ENCODE results near the gene NRXN2.

Gene NRXN2

GRCh38 chr11:64742889-64743590 is 20.0 kb upstream of the NRXN2 start:
- no peak for DNase-seq

- DNase-seq: no peak
These were observed 19.3 kb upstream of the NRXN2 start for GRCh38 chr11:64742087-64742888.

GRCh38 chr11:64741375-64742086 is 18.5 kb upstream of the NRXN2 start:
- no peak for DNase-seq

GRCh38 chr11:64739871-64740270 is 16.9 kb upstream of the NRXN2 start:
- no peak for DNase-seq

GRCh38 chr11:64736654-64737053 is 13.7 kb upstream of the NRXN2 start:
- no peak for DNase-seq

- no peak for DNase-seq
These were observed 12.8 kb upstream of the NRXN2 start for GRCh38 chr11:64735725-64736259.

GRCh38 chr11:64734811-64735724 is 12.1 kb upstream of the NRXN2 start:
- DNase-seq: no peak

GRCh38 chr11:64731601-64732000 is 8.6 kb upstream of the NRXN2 start:
- no peak for DNase-seq

GRCh38 chr11:64729851-64730382 is 6.9 kb upstream of the NRXN2 start:
- DNase-seq: no peak

- no peak for DNase-seq
These were observed 5.9 kb upstream of the NRXN2 start for GRCh38 chr11:64728757-64729365.

- DNase-seq: no peak
These were observed 4.0 kb upstream of the NRXN2 start for GRCh38 chr11:64726867-64727530.

- DNase-seq: no peak
These were observed 3.2 kb upstream of the NRXN2 start for GRCh38 chr11:64726211-64726641.

GRCh38 chr11:64724863-64725532 is 2.0 kb upstream of the NRXN2 start:
- no peak for DNase-seq

- no peak for DNase-seq
These were observed 1.2 kb upstream of the NRXN2 start for GRCh38 chr11:64723907-64724862.

GRCh38 chr11:64722141-64723065 is 594 bp downstream of the NRXN2 start:
- DNase-seq: no peak

- DNase-seq: no peak
These were observed 1.7 kb downstream of the NRXN2 start for GRCh38 chr11:64721359-64721699.

GRCh38 chr11:64720640-64721358 is 2.2 kb downstream of the NRXN2 start:
- DNase-seq: no peak

Measured in NCI-H1436 treated with DMSO at 0.1 percent for 48 hours (cell line).